Measurements from ENCODE around the gene IRF2. TPM values are rescaled to one million over a fixed set of nuclear protein-coding genes. Genes with fewer than 3 reads are reported as not detected.

The IRF2 gene
- total and polyA plus RNA-seq, 2 of the 8 experiments (the other 6 are each of a cell fraction or from before 2014, with no cell fraction given) = 13.8 to 17.0 TPM

- no peaks in the 10 kb centered on the region for H3K36me3 ChIP-seq (ENCODE audit: control insufficient read depth in 2 of 4, insufficient read depth in 4 of 4, low read length in 3 of 4)
- H3K27me3 ChIP-seq (replicated peaks in 1 of 4; ENCODE audit: control insufficient read depth in 3 of 4, extremely low read depth in 1 of 4, insufficient read depth in 3 of 4, low read length in 3 of 4) = no peaks in the 10 kb centered on the region
- 86% methylated on average over 5 of the region's 5 CpGs; no CpG with 5 or more reads in 1 of the 2 experiments for WGBS, 2 experiments (ENCODE audit: extremely low coverage in 1 of 2, insufficient coverage in 1 of 2, insufficient read length in 1 of 2, insufficient replicate concordance in 2 of 2, low coverage in 1 of 2, low lambda C conversion rate in 2 of 2, missing lambda C conversion rate in 1 of 2)
- no peak overlapping the region for H3K9ac ChIP-seq (replicated peaks in 1 of 4; ENCODE audit: extremely low read depth in 1 of 4, low read depth in 3 of 4, low read length in 3 of 4)
- no peak overlapping the region for H3K14ac ChIP-seq (ENCODE audit: insufficient read length)
- no peak overlapping the region for H3K23ac ChIP-seq (ENCODE audit: insufficient read length)
- 0 out of 2 replicates have a peak overlapping the region, but pooled peaks have one; percentile 3 for H2AFZ ChIP-seq (ENCODE audit: low read length)
- FAIRE-seq = no peak
- H2BK15ac ChIP-seq (ENCODE audit: low read length) = peak overlapping the region; percentile 37; the same call in 1 of the 2 replicates
- H4K91ac ChIP-seq (replicated peaks; ENCODE audit: insufficient read length, low read length) = no peak overlapping the region
- H2BK120ac ChIP-seq (replicated peaks; ENCODE audit: low read depth, low read length) = no peak overlapping the region
- peak overlapping the region; percentile 72; the same call in 1 of the 2 replicates for H2BK12ac ChIP-seq (ENCODE audit: low read depth, low read length)
- no peak overlapping the region for H3K4ac ChIP-seq (replicated peaks; ENCODE audit: insufficient read length, low read depth, low read length)
- H2BK20ac ChIP-seq (ENCODE audit: low read length) = no peak overlapping the region
- peaks cover 0 to 9% (median 2%) of the 10 kb centered on the region in 4 experiments; a peak in 3 of 7 replicates for H3K4me1 ChIP-seq (replicated peaks in 1 of 4; ENCODE audit: control insufficient read depth in 3 of 4, insufficient read depth in 4 of 4, low read length in 3 of 4)
- no peaks in the 10 kb centered on the region for H3K9me3 ChIP-seq (ENCODE audit: insufficient read depth in 2 of 2, low read depth in 1 of 2, low read length in 1 of 2)
- H3K79me2 ChIP-seq (ENCODE audit: control insufficient read depth in 1 of 2, insufficient read depth in 2 of 2, low read length in 2 of 2) = no peaks in the 10 kb centered on the region
- no peak overlapping the region for H4K5ac ChIP-seq (ENCODE audit: insufficient read length, low read depth, low read length)
- H3K4me3 ChIP-seq (ENCODE audit: extremely low read depth in 1 of 4, insufficient read depth in 2 of 4, low read depth in 3 of 4, low read length in 4 of 4) = no peak overlapping the region
- no peak overlapping the region for H4K8ac ChIP-seq (ENCODE audit: extremely low read depth, insufficient read depth, low read length)
- no peak overlapping the region for H2AK5ac ChIP-seq (ENCODE audit: low read depth, low read length)
- no peak for DNase-seq (ENCODE audit: low read depth in 1 of 2, low spot score in 2 of 2)
- H2BK5ac ChIP-seq (ENCODE audit: low read depth, low read length) = no peak overlapping the region
- H3K27ac ChIP-seq (ENCODE audit: low read depth, low read length) = no peak overlapping the region
- H3K79me1 ChIP-seq (ENCODE audit: low read depth, low read length) = no peaks in the 10 kb centered on the region
- H4K20me1 ChIP-seq (replicated peaks in 1 of 2; ENCODE audit: control insufficient read depth in 1 of 2, insufficient read depth in 2 of 2, low read length in 2 of 2) = no peaks in the 10 kb centered on the region
- H3K4me2 ChIP-seq (ENCODE audit: insufficient read depth in 1 of 2, low read depth in 2 of 2, low read length in 2 of 2) = no peak overlapping the region
- POLR2A ChIA-PET (ENCODE audit: partially characterized antibody) = no interaction called here
- CTCF ChIA-PET (ENCODE audit: partially characterized antibody) = interaction anchor here (1.1 to 2.1 kb wide), 3 partner anchors 10 to 11 kb away, joined by 4 to 7 read pairs (median 7); no protein-coding TSS in a partner anchor
- H3K18ac ChIP-seq (ENCODE audit: extremely low read depth, low read length) = no peak overlapping the region
- no peak overlapping the region for H3K56ac ChIP-seq (replicated peaks; ENCODE audit: insufficient read length, low read depth, low read length)
- H3K23me2 ChIP-seq (ENCODE audit: low read depth, low read length) = no peaks in the 10 kb centered on the region
- TF ChIP-seq CBX5 (IDR thresholded peaks at IDR 0.05; ENCODE audit: low read depth, low read length) (no peak), JUND (IDR thresholded peaks at IDR 0.05; ENCODE audit: low read length) (no peak), CTBP2 (IDR thresholded peaks at IDR 0.05; ENCODE audit: borderline replicate concordance, insufficient read depth, insufficient read length, low read length) (no peak), ATF2 (IDR thresholded peaks at IDR 0.05; ENCODE audit: low read length) (no peak), GABPA (IDR thresholded peaks at IDR 0.05; ENCODE audit: borderline replicate concordance, insufficient read depth, low read length) (no peak), MAFK (IDR thresholded peaks at IDR 0.05; ENCODE audit: low read depth, low read length) (no peak), TAF7 (optimal IDR thresholded peaks at IDR 0.05; ENCODE audit: borderline replicate concordance, low read depth, low read length) (no peak), KDM4A (IDR thresholded peaks at IDR 0.05; ENCODE audit: low read depth, low read length, severe bottlenecking) (no peak), BRCA1 (IDR thresholded peaks at IDR 0.05; ENCODE audit: low read depth, low read length) (no peak), POU5F1 (IDR thresholded peaks at IDR 0.05; ENCODE audit: low read depth, low read length) (no peak), CBX8 (IDR thresholded peaks at IDR 0.05; ENCODE audit: borderline replicate concordance, low read depth, low read length) (no peak)
These were observed 114.5 kb downstream of the IRF2 start for GRCh38 chr4:184359888-184360287.
